SK-N-DZ (cell line): ENCODE results near the gene MMEL1.

Experiments used
- DNase-seq: peaks from one replicate; pipeline ENCODE4 v3.0.0-alpha.2; 2015; ENCODE audit warnings: low spot score

MMEL1 gene

GRCh38 chr1:2605509-2606395 is 27.1 kb downstream of the MMEL1 start:
- no peak for DNase-seq

DNA sequence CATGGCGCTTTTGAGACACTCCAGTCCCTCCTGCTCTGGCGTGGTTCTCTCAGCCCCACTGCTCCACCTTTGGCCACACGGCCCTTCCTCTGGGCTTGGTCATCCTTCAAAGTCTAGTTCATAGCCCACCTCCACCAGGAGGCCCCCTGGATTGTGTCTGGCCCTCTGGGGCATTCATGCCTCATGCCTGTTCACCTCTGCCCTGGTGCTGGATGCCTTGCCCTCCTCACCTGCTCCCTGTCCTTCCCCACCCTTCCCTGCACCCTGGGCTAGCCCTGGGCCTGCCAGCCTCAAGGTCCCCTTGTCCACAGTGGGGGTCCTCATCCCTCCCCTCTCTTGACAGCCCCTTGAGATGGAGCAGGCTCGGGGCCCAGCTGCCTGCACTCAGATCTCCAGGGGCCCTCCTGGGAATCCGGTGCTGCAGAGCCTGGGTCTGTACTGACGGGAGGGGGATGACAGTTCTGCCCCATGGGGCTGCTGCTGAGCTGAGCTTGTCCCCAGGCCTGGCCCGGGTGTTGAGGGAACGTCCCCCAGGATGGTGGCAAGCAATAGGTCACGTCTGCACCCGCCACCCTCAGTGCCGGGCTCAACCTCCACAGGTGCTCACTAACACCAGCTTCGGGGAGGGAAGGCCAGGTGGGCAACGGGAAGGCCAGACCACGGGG is 27.8 kb downstream of the MMEL1 start:
- no peak for DNase-seq

GRCh38 chr1:2604156-2604843 is 28.5 kb downstream of the MMEL1 start:
- no peak for DNase-seq

GRCh38 chr1:2603521-2604155 is 29.2 kb downstream of the MMEL1 start:
- DNase-seq: no peak

DNA sequence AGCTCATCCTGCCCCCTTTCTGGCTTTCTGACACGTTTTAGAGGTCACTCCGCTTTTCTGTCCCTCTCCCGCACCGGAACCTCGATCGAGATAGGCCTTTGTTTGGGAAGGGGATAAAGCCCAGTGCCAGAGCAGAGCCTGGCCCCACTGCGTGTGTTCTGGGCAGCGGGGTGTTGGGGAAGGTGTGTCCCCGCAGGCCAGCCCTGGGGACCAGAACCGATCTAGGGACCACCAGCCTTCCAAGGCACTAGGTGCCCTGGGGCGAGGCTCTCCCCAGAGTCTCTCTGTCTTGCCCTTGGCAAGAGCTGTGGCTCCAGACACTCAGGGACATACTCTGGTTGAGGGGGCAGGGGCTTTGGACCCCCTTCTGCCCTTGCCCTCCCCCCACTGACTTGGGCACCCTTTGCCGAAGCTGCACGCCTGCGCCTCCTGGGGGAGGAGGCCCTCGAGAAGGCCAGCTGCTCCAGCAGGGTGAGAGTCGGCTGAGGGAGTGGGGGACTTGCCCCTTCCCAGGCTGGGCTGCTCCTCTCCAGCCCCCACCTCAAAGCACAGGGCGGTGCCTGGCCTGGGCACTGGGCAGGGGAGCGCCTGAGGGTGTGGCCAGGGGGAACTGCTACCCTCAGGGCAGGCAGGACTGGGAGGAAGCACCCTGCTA is 29.8 kb downstream of the MMEL1 start:
- DNase-seq: no peak

DNA sequence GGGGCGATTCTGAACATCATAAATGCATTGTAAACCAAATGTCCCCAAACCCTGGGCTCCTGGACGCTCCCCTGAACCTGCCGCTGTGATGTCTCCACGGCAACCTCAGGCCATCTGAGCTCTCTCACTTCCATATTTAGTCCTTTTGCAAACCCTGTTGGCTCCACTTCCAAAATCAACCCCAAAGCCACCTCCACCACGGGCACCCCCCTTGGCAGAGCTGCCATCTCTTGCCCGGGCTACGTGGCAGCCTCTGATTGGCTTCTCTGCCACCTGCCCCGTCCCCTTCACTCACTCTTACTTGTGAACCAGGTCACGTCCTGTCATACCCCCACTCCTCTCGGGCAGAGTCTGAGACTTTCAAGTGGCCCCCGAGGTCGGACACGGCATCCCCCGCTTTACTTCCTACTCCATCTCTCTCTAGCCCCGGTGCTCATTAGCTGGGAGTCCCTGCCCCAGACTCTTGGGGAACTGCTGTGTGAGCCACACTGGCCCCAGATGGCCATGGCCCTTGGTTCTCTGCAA is 30.4 kb downstream of the MMEL1 start:
- DNase-seq: no peak

DNA sequence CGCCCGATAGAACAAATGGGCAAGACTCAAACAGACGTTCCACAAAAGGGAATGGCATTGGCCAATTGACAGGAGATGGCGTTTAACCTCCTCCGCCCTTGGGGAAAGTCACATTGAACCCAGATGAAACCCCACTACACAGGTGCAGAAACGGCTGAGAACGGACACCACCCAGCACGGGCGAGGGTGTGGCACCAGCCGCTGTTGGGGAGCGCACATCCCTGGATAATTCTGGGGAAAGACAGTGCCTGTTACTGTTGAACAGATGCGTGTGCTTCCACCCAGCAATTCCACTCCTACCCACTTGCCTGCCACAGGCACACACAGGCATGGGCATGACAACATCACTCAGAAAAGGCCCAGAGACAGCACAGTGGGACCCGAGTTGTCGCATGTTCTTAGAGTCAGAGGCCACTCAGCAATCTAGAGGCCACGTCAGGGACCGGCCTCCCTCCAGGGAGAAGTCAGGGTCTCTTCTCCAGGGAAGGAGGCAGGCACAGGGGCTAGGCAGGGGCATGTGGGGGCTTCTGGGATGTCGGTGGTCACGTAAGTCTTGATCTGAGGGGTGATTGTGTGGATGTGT is 31.0 kb downstream of the MMEL1 start:
- DNase-seq: no peak

DNA sequence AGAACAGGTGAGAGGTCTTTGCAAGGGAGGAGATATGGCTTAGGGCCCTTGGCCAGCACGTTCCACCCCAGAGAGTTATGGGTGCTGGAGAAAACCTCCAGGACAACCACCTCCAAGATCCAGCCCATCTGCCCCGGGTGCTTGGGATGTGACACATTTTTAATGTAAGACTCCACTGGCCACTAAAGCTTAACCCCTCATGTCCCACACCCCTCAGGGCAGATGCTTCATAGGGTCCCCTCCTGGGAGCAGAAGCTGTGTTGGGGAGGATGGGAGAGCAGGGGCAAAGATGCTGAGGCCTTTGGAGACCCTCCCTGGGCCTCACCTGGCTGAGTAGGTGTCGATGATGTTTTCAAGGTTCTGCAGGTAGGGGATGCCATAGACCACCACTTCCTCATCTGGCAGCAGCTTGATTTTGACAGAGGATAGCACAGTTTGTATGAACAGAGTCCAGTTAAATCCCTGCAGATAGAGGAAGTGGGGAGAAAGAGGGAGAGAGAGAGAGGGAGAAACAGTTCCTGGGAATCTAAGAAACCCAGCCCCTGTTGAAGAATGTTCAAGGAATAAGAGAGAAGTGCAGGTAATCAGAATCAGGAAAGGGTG is 34.4 kb downstream of the MMEL1 start:
- no peak for DNase-seq

DNA sequence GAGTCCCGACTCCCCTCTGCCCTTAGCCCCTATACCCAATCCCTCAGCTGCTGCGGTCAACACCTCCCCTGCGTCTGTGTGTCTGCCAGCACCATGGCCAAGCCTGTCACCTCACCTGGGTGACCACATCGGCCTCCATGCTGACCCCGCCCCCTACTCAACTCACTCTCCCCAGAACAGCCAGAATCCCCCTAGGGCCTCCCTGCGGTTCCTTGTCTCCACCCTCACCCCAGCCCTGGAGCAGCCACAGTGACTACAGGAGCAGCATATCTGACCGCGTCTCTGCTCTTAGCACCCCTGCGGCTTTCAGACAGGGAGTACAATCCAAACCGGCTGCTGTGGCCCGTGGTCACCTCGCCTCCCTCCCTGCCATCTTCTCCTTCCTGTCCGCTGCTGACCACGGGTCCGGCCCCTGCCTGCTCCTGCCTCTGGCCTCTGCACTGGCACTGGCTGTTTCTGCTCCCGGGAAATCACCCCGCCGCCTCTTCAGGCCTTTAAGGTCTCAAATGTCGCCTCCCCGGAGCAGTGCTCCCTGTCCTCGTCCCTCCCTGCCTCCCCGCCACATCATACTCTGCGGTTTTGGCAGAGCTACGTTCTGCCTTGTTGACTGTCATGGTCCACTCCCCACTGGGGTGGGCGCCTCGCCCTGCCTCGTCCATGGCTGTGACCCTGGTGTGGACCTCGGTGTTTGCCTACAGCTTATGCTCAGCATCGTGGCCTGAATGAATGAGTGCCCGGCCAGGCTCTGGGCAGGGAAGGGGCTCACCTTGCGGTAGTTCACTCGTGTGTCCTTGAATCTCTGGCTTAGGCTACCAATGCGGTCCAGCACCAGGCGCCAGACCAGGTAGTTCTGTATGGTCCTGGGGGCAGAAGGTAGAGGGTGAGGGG is 35.1 kb downstream of the MMEL1 start:
- DNase-seq: no peak

DNA sequence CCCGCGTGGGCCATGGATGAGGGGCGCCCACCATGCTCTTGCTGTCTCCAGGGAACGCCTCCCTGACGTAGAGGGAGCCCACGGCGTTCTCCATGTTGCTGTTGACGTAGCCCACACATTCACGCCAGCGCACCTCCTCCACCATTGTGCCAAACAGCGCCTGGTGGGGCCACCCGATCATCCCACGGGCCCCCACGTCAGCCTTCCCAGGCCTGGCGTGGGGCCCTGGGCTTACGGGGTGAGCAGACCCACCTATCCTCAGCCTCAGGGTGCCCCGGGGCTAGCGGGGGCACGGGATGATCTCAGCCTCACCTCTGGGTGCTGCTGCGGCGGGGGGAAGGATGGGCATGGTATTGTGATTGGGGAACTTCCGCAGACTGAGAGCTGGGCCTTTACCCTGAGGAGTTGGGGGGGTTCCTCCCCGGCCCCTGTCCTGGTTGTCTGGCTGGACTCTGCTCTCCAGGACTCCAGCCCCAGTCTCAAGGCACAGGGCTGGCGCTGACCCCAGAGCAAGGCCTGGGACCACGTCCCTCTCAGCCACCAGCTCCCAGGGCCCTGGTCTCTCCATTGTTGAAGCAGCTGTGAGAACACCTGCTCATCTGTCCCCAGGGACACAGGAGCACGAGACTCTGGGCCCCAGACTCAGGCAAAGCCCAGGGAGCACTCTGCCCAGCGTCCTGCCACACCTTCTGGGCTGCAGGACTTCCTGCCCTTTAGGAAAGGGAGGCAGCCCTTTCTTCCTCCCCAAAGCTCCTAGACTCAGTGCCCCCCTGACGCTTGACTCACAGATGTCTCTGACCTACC is 36.1 kb downstream of the MMEL1 start:
- DNase-seq: peak; percentile 15

- no peak for DNase-seq
Measured at GRCh38 chr1:2595812-2596529, 36.8 kb downstream of the MMEL1 start.

GRCh38 chr1:2595261-2595811 is 37.5 kb downstream of the MMEL1 start:
- DNase-seq: no peak

DNA sequence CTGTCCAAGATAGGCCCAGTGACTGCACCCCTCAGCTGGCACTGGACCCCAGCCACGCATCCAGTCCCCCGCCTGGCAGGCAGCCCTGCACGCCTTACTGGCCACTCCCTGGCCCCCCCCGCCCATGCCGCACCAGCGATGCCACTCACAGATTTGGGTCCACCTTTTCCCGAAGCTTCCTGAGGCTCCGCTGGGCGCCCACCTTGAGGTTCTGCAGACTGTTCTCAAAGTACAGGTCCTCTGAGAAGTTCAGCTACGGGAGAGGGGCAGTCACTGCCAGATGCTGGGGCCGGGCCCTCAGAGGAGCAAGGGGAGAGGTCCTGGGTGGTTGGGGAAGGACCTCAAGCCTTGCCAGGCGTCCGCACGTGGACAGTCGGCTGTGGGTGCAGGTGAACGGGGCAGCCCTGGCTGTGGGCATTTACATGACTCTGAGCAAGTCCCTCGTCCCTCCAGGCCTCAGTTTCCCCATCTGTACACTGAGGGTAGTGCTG is 38.1 kb downstream of the MMEL1 start:
- no peak for DNase-seq

DNA sequence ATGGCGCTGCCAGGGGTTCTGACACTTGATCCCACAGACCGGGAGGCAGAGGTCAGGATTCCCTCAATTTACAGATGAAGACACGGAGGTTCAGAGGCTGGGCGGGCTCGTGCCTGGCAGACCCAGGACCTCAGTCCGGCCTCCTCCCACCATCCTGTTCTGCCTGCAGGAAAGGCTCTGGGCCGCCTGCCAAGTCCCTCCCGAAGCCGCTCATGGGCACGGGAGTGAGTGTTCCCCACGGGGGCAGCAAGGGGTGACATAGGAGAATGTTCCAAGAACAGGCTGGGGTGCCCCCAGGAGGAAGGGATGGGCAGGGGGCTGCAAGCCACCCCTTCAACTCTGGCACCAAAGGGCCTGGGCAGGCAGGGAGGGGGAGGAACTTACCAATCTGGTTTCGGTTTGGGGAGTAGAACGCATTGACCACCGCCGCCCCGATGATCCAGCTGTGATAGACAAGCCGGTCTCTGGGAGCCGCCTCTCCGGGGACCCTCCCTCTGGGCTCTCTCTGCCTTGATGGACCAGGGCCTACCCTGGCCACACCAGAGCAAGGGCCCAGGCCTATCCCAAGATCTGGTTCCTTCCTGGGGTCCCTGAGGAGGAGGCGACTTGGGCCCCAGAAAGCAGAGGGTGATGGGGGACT is 38.7 kb downstream of the MMEL1 start:
- no peak for DNase-seq

DNA sequence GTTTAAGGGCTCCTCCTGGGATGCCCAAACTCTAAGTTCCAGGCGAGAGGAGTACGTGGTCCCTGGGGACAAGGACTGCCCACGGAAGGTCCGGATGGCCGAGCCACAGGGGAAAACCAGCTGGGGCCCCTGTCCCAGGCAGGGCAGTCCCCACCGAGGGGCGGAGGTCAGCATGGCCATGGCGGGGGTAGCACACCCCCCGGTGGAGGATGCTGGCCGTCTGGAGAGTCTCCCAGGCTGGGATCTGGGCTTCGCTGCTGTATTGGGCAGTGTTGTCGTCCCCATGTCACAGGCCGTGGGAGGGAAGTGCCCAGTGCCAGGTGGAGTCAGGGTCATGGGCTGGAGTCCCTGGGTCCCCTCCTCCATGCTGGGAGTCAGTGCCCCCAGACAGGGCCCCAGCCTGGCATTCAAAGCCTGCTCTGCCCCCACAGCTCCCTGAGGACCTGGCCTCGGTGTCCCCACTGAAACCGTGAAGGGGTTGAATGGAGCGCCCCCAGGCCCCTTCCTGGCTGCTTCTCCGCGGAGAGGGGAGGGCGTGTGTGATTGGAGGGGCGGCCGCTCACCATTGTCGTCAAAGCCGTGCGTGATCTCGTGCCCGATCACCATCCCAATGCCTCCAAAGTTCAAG is 39.5 kb downstream of the MMEL1 start:
- DNase-seq: no peak

- no peak for DNase-seq
Measured at GRCh38 chr1:2592672-2593071, 40.1 kb downstream of the MMEL1 start.
